ENCODE results near the gene NFIA. TPM values are rescaled to one million over a fixed set of nuclear protein-coding genes. Genes with fewer than 3 reads are reported as not detected.

The NFIA gene
- total and polyA plus RNA-seq, 9 of the 15 experiments (the other 6 are each of a cell fraction or from before 2014, with no cell fraction given) = 5.3 to 24.9 (median 9.8) TPM

DNA sequence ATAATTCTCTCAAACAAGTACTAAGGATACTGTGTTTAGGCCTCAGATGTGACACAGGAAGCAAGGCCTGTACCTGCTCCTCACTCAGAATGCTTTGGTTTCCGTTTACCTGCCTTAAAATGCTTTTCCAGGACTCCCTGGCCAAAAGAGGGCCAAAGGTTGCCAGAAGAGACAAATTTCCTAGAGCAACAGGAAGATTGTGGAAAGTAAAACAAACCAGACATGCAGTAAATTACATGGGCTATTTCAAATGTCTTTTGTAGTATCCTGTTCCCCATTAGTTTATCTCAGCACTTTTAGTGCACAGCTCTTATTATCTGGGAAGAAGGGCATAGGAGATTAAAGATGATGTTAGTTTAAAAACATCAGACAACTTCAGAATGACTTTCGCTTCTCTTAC is 280.0 kb downstream of the NFIA start:
- in situ Hi-C loops (cut with MboI) = no loop called here
- Histone ChIP-seq H3K4me2 (ENCODE audit: insufficient read depth, low read length) (no peak overlapping the region), H3K27ac (ENCODE audit: extremely low read depth, low read depth, low read length) (no peak overlapping the region), H3K36me3 (ENCODE audit: control insufficient read depth, insufficient read depth, low read length) (peaks cover 39% of the 10 kb centered on the region; the same call in 2 of the 3 replicates), H3K4me1 (replicated peaks in 1 of 2; ENCODE audit: control insufficient read depth in 2 of 2, insufficient read depth in 2 of 2, low read length in 2 of 2) (no peaks in the 10 kb centered on the region; a peak in 2 of 5 replicates), H3K9me1 (ENCODE audit: control insufficient read depth, insufficient read depth, low read length) (no peaks in the 10 kb centered on the region), H3K27me3 (ENCODE audit: control insufficient read depth in 2 of 2, insufficient read depth in 2 of 2, low read length in 2 of 2) (no peaks in the 10 kb centered on the region), H3K9ac (ENCODE audit: insufficient read depth in 1 of 2, low read depth in 2 of 2, low read length in 2 of 2) (no peak overlapping the region), H2AFZ (ENCODE audit: low read depth, low read length) (no peak overlapping the region), H3K9me3 (replicated peaks; ENCODE audit: control insufficient read depth, insufficient read depth, low read depth, low read length) (no peaks in the 10 kb centered on the region), H4K20me1 (replicated peaks; ENCODE audit: control insufficient read depth, insufficient read depth, low read length) (no peaks in the 10 kb centered on the region), H3K4me3 (no peak overlapping the region), H3K79me2 (ENCODE audit: control insufficient read depth, insufficient read depth, low read length) (no peaks in the 10 kb centered on the region)
- WGBS (ENCODE audit: insufficient coverage, low coverage, missing lambda C conversion rate) = 64% methylated on average over 2 of the region's 2 CpGs
- ChIA-PET CTCF (ENCODE audit: low intra/inter-chr PET ratio) (no interaction called here), POLR2A (no interaction called here)
- ATAC-seq (no peak), DNase-seq (ENCODE audit: extremely low read depth in 1 of 4, low spot score in 3 of 4) (no peak), FAIRE-seq (no peak)
- intact Hi-C loops (cut with micrococcal nuclease) = no loop called here
- no TSS peak for BruUV-seq (replicated peaks)
- TF ChIP-seq CXXC5 (CRISPR knock-in tag; IDR thresholded peaks at IDR 0.05) = no peak
- no peak for TF ChIP-seq GATA2 (CRISPR knock-in tag; IDR thresholded peaks at IDR 0.05)
- TF ChIP-seq FOS (IDR thresholded peaks at IDR 0.05; ENCODE audit: extremely low read depth, insufficient read length) = no peak
- TF ChIP-seq ZNF408 (CRISPR knock-in tag; IDR thresholded peaks at IDR 0.05; ENCODE audit: low read depth) = no peak
- no peak for TF ChIP-seq KDM5B (IDR thresholded peaks at IDR 0.05; ENCODE audit: insufficient replicate concordance, low read depth, low read length)
- TF ChIP-seq SMARCA4 (IDR thresholded peaks at IDR 0.05) = no peak
- TF ChIP-seq POLR2B (IDR thresholded peaks at IDR 0.05; ENCODE audit: low read depth, partially characterized antibody) = no peak
- TF ChIP-seq ZNF444 (CRISPR knock-in tag; IDR thresholded peaks at IDR 0.05) = no peak
- no peak for TF ChIP-seq HNRNPL (IDR thresholded peaks at IDR 0.05; ENCODE audit: low read depth, low read length)
- no peak for TF ChIP-seq ZFP1 (CRISPR knock-in tag; IDR thresholded peaks at IDR 0.05)
- no peak for TF ChIP-seq TAL1 (IDR thresholded peaks at IDR 0.05)
- TF ChIP-seq, protein P1, sequence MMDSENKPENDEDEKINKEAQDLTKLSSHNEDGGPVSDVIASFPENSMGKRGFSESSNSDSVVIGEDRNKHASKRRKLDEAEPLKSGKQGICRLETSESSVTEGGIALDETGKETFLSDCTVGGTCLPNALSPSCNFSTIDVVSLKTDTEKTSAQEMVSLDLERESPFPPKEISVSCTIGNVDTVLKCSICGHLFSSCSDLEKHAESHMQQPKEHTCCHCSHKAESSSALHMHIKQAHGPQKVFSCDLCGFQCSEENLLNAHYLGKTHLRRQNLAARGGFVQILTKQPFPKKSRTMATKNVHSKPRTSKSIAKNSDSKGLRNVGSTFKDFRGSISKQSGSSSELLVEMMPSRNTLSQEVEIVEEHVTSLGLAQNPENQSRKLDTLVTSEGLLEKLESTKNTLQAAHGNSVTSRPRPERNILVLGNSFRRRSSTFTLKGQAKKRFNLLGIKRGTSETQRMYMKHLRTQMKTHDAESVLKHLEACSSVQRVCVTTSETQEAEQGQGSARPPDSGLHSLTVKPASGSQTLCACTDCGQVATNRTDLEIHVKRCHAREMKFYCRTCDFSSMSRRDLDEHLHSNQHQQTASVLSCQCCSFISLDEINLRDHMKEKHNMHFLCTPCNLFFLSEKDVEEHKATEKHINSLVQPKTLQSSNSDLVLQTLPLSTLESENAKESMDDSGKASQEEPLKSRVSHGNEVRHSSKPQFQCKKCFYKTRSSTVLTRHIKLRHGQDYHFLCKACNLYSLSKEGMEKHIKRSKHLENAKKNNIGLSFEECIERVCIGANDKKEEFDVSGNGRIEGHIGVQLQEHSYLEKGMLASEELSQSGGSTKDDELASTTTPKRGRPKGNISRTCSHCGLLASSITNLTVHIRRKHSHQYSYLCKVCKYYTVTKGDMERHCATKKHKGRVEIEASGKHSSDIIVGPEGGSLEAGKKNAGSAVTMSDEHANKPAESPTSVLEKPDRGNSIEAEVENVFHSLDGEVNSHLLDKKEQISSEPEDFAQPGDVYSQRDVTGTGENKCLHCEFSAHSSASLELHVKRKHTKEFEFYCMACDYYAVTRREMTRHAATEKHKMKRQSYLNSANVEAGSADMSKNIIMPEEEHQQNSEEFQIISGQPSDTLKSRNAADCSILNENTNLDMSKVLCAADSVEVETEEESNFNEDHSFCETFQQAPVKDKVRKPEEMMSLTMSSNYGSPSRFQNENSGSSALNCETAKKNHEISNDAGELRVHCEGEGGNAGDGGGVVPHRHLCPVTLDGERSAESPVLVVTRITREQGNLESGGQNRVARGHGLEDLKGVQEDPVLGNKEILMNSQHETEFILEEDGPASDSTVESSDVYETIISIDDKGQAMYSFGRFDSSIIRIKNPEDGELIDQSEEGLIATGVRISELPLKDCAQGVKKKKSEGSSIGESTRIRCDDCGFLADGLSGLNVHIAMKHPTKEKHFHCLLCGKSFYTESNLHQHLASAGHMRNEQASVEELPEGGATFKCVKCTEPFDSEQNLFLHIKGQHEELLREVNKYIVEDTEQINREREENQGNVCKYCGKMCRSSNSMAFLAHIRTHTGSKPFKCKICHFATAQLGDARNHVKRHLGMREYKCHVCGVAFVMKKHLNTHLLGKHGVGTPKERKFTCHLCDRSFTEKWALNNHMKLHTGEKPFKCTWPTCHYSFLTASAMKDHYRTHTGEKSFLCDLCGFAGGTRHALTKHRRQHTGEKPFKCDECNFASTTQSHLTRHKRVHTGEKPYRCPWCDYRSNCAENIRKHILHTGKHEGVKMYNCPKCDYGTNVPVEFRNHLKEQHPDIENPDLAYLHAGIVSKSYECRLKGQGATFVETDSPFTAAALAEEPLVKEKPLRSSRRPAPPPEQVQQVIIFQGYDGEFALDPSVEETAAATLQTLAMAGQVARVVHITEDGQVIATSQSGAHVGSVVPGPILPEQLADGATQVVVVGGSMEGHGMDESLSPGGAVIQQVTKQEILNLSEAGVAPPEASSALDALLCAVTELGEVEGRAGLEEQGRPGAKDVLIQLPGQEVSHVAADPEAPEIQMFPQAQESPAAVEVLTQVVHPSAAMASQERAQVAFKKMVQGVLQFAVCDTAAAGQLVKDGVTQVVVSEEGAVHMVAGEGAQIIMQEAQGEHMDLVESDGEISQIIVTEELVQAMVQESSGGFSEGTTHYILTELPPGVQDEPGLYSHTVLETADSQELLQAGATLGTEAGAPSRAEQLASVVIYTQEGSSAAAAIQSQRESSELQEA (IDR thresholded peaks at IDR 0.05; ENCODE audit: low read depth) = no peak
- no peak for TF ChIP-seq ZNF766 (CRISPR knock-in tag; conservative IDR thresholded peaks at IDR 0.05)
- TF ChIP-seq XRCC5 (IDR thresholded peaks at IDR 0.05; ENCODE audit: low read depth, low read length) = no peak
- TF ChIP-seq, protein P2, sequence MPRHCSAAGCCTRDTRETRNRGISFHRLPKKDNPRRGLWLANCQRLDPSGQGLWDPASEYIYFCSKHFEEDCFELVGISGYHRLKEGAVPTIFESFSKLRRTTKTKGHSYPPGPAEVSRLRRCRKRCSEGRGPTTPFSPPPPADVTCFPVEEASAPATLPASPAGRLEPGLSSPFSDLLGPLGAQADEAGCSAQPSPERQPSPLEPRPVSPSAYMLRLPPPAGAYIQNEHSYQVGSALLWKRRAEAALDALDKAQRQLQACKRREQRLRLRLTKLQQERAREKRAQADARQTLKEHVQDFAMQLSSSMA (CRISPR knock-in tag; IDR thresholded peaks at IDR 0.05) = no peak
